Measurements from ENCODE around the gene NFIX. TPM values are rescaled to one million over a fixed set of nuclear protein-coding genes. Genes with fewer than 3 reads are reported as not detected.

Gene NFIX
- total RNA-seq, 1 donor from 2014 or later, result 166 TPM

GRCh38 chr19:13101590-13102415, 106.5 kb downstream of the NFIX start:
- DNase-seq (ENCODE audit: low spot score), result no peak

- no peak for DNase-seq (ENCODE audit: low spot score)
Observed at GRCh38 chr19:13102416-13102665, 107.1 kb downstream of the NFIX start.

GRCh38 chr19:13102666-13103580, 107.6 kb downstream of the NFIX start, which contains the start of gene LYL1:
Gene LYL1 (minus strand): TSS chr19:13102858. CDS start chr19:13101171, 1,687 bp downstream.
- peak; percentile 96 for DNase-seq (ENCODE audit: low spot score)

DNA sequence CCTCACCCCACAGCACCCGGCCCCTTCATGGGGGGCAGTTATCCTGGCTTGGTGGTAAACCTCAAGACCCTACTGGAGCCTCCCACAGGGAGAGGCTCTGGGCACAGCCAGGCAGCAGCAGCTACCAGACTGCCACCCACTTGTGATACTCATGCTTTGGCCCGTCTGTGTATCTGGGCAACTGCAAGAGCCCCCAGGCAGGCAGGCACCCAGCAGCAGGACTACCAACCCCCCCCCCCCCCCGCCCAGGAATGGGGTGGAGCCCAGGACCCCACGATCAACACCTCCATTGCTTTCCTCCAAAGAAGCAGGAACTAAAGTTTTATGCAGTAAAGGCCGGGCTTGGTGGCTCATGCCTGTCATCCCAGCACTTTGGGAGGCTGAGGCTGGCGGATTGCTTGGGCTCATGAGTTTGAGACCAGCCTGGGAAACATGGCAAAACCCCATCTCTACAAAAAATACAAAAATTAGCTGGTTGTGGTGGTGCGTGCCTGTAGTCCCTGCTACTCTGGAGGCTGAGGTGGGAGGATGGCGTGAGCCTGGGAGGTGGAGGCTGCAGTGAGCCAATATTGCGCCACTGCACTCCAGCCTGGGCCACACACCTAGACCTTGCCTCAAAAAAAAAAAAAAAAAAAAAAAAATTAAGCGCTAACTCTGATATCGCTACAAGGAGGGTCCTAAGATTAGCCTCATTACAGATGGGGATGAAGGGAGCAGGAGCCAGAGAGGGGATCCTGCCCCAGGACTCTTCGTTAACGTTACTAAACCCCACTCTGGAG, 108.5 kb downstream of the NFIX start:
- no peak for DNase-seq (ENCODE audit: low spot score)

DNA sequence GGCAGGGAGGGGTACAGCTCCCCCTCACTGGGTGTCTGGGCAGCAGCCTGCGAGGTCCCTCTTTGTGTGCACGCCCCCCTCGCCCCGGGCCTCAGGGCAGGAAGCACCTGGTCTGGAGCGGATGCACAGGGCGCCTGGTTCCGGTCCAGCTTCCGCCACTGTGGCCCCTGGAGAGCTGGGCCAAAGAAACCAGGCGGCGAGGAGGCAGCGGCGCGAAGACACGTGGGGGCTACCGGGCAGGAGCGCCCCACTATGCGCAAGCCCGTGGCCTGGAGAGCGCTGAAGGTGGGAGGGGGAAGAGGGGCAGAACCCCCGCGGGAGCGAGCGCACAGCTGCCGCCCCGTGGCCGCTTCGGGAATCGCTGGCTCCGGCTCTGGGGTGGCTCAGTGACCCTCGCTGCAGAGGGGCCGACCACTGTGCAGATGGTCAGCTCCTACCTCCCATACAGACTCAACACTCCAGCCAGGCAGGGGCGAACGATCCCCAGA, 109.1 kb downstream of the NFIX start:
- no peak for DNase-seq (ENCODE audit: low spot score)

DNA sequence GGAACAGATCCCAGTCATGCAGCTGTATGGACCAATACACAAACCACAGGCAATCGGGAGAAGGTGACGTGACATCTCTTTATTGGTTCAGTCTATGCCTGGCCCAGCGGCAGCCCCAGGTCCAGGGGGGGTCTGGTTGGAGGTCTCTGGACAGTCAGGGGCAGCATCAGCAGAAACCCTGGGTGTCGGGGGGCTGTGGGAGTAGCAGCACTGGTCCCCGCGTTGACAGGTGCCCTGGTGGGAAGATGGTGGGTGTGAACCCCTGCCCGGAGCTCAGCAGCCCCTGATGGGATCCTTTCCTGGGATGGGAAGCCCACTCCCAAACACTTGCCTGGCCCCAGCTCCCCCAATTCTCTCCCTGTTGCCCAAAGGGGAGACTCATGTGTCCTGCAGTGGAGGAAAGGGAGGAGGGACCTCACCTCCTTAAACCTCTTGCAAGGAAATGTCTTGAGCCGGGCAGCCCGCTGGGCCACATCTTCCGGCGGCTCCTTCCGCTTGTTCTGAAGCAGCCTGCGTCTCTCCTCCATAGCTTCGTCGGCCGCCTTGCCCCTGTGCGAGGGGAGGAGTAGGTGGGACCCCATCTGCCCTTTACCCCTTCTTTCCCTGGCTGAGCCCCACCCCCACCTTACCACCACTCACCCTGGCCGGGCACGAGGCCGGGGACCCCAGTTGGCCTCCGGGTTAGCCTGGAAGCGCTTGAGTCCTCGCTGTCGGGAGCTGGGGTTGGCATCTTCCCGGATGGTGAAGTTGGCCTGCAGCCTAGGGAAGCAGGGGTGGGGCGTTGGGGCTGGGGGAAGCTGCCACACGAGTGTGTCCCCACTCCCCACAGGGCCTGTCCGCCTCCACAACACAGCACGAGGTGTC, 109.8 kb downstream of the NFIX start:
- DNase-seq (ENCODE audit: low spot score), result no peak

DNA sequence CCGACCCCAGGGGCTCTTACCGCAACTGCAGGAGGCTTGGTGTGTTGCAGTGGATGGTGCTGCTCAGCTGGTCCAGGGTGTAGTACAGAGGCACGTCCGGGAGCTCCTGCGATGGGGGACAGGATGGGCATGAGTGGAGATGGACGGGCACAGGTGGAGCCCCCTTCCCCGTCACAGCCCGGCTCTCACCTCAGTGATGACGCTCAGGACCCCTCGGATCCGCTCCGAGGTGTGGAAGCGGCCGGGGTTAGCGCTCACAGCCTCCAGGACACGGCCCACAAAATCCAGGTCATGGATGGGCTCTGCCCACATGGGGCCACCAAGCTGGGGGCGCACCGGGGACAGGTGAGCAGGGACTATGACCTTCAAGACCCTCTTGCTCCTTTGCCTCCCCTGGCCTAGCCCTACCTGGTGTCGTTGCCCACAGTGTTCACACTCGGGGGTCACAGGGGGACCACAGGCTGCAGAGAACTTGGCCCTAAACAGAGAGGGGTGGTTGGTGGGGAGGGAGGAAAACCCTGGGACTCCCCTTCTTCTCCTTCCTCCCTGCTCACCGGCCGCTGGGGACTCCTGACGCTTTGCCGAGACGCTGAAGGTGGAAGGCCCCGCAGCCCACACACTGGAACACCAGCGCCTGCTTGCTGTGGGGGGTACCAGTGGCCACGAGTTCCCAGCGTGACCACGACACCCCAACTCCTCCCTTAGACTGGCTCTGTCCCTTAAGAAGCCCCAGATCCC, 114.3 kb downstream of the NFIX start:
- no peak for DNase-seq (ENCODE audit: low spot score)

GRCh38 chr19:13110099-13110610, 114.9 kb downstream of the NFIX start:
- DNase-seq (ENCODE audit: low spot score), result no peak

- no peak for DNase-seq (ENCODE audit: low spot score)
Observed at GRCh38 chr19:13112555-13112954, 117.3 kb downstream of the NFIX start.

DNA sequence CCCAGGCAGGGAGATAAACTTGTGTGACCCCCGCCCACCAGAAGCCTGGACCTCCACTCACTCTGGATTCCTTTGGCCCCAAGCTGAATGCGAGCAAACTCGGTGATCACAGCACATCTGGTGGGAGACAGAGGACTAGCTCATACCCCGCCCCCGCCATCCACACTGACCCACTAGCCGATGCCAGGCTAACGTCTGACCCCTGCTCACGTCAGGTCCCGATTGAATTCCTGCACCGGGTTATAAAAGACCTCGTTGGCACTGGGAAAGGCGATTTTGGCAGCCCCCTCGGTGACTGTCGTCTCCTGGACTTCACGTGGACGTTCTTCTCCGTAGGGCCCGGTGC, 120.6 kb downstream of the NFIX start:
- no peak for DNase-seq (ENCODE audit: low spot score)

DNA sequence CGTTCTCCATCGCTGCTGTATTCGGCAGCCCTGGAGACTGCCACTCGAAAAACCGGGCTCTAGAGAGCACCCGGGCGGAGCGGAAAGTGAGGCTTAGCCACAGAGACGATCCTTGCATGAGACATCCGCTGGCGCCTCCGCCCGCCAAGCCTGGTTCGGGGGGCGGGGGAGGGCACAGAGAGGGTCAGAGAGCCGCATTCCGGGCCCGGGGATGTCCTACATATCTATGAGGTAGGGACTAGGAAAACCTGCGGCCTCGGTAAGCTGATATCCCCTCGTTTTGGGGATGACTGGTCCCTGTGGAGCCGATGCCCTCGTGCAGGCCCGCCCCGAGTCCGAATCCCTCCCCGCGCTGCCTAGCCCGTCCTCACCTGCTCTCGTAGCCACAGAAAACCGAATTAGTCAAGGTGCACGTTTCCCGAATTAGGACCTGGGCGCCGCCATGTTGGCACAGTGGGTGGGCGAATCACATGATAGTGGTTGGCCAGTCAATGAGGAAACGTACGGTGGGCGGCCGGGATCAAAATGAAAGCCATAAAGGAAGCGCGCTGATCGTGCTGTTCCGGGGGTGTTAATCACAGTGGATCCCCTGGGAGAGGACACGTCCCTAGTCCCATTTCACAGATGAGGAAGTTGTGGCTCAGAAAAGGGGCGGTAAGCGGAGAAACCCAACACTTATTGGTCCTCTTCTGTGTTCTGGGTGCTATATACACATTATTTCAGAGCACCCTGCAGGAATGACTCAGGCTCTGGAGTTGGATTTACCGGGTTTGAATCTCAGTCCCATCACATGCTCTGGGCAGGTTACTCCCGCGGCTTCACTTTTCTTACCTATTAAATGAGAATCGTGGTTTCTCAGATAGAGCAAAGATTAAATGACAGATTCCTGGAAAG, 121.3 kb downstream of the NFIX start, which contains the start of gene TRMT1:
TSS of gene TRMT1 (minus strand) at position 459 of the 894 bp plus-strand sequence. CDS start at position 118, 341 bp downstream.
- DNase-seq (ENCODE audit: low spot score), result peak; percentile 97

DNA sequence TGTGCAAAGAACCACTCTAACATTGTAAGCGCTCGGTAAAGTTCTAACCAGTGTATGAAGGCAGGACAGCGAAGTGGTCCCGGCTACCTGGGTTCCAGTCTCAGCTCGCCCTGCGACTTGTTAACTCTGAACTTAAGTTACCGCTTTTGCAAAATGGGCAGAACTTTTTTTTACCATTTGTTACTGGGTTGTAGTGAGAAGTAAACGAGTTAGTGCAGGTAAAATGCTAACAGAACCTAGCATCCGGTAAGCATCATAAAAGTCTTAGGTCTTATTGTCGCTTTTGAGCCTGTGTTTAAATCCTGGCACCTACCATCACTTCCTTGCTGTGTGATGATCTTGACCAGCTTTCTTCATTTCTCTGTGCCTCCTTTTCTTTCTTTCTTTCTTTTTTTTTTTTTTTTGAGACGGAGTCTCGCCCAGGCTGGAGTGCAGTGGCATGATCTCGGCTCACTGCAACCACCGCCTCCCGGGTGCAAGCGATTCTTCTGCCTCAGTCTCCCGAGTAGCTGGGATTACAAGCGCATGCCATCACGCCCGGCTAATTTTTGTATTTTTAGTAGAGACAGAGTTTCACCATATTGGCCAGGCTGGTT, 122.0 kb downstream of the NFIX start:
- no peak for DNase-seq (ENCODE audit: low spot score)

DNA sequence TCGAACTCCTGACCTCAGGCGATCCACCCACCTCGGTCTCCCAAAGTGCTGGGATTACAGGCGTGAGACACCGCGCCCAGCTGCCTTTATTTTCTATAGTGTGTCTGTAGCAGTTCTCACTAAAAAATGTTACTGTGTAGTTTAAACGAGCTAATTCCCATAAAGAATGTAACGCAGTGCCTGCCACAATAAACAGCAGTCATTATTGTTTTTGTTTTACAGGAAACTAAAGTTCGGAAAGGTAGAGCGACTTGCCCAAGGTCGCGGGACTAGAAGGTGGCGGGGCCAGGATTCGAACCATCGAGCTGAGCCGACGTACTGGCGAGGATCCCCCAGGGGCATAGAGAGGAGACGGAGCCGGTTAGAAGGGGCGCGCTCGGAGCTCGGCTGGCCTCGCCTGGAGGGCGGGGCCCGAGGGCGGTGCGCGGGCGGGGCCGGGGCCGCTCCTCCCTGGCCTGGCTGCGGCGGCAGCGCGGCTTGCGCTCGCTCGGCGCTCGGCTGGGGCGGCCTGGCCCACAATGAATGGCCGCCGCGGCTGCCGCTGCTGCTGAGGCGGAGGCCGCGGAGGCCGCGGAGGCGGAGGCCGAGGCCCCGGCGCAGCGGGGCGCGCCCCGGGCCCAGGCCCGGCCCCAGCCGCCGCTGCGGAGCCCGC, 122.6 kb downstream of the NFIX start, which contains the start of gene NACC1:
TSS of gene NACC1 (plus strand) at position 493 of the 652 bp plus-strand sequence. CDS start 16,944 bp downstream, outside the sequence.
- DNase-seq (ENCODE audit: low spot score), result peak; percentile 96

- no peak for DNase-seq (ENCODE audit: low spot score)
Observed at GRCh38 chr19:13118424-13119193, 123.3 kb downstream of the NFIX start.

DNA sequence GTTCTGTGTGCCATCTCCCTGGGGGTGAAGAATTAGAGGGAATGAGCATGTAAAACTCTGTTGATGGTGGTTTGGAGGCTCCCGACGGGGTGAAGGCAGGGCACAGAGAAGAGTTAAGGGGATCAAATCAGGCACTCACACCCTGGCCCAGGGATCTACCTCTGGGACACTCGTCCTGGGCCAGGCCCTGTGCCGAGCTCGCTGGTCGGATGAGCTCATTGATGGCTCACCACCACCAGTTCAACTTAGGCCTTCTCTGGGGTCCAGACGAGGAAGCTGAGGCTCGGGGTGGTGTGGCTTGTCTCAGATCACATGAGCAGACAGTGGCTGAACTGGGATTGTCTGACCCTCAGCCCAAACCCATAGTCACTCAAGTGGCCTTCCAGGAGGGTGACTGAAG, 124.4 kb downstream of the NFIX start:
- no peak for DNase-seq (ENCODE audit: low spot score)

DNA sequence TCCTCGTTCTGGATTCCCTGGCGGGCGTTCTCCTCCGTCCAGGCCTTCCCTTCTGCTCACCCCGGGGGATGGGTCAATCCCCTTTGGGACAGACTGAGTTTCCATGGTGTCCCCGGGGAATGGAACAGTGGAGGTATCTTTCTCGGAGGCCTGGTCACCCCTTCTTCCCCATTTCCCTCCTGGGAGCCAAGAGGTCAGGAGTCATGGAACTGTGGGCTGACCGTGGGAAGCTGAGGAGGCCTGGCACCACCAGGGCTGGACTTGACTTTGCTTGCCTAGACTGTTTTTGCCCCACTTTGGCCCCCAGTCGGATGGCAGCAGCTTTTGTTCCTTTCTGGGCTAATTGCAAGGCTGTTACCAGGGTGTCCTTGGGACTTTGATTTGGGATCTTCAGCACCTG, 124.8 kb downstream of the NFIX start:
- no peak for DNase-seq (ENCODE audit: low spot score)

DNA sequence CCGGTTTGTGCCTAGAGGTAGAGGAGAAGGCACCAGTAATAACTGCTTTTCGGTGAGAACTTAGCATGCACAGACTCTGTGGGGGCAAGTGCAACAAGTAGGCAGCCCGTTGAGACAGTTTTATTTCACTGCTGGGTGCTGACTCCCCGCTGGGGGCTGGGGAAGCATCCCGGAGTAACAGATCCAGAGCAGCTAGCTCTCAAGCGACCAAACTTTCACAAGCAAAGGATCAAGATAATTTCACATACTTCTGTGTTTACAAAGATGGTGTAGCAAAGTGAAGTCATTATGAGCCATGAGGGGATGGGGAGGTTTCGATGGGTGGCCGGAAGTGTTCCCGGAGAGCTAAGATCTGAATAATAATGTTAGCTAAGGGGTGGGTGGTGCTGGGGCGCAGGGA, 125.5 kb downstream of the NFIX start:
- no peak for DNase-seq (ENCODE audit: low spot score)

Measured in mesenteric fat pad (tissue), 1 donor.